Astrocyte of the cerebellum (primary cell): ENCODE results near the gene PDZRN3.

ENCODE experiments used
- DNase-seq: peaks from one replicate; pipeline ENCODE4 v3.0.0-alpha.2; 2011; ENCODE audit warnings: low read depth
- H3K4me3 ChIP-seq: 2 replicates; pipeline ENCODE4 v1.5.1; 2011; ENCODE audit warnings: mild to moderate bottlenecking, low read depth, low read length, moderate library complexity
- CTCF ChIP-seq: IDR thresholded peaks from 2 replicates; pipeline ENCODE4 v1.5.1; 2012; ENCODE audit warnings: low read length, low read depth, moderate library complexity, mild to moderate bottlenecking; ENCODE audit errors: missing control alignments
- in situ Hi-C: cut with HindIII; loops from 2 replicates; pipeline ENCODE4 v1.10.0; 2017; ENCODE audit warnings: low sequenced_read_pairs

The PDZRN3 gene

GRCh38 chr3:73451301-73451944 lies 173.3 kb downstream of the PDZRN3 start:
- no peak for TF ChIP-seq CTCF
- no peak overlapping the region for H3K4me3 ChIP-seq
- in situ Hi-C loops, result no loop called here
- DNase-seq, result no peak

- DNase-seq, result no peak
- in situ Hi-C loops, result no loop called here
- no peak for TF ChIP-seq CTCF
- H3K4me3 ChIP-seq, result no peak overlapping the region
Observed at GRCh38 chr3:73449774-73450173, 175.0 kb downstream of the PDZRN3 start.

- H3K4me3 ChIP-seq, result no peak overlapping the region
- TF ChIP-seq CTCF, result no peak
- in situ Hi-C loops, result no loop called here
- DNase-seq, result no peak
Observed at GRCh38 chr3:73448761-73449301, 175.9 kb downstream of the PDZRN3 start.

GRCh38 chr3:73448041-73448440 lies 176.7 kb downstream of the PDZRN3 start:
- in situ Hi-C loops, result no loop called here
- DNase-seq, result no peak
- no peak for TF ChIP-seq CTCF
- H3K4me3 ChIP-seq, result no peak overlapping the region

- in situ Hi-C loops, result no loop called here
- TF ChIP-seq CTCF, result no peak
Observed at GRCh38 chr3:73447111-73447510, 177.6 kb downstream of the PDZRN3 start.

GRCh38 chr3:73446467-73447110 lies 178.2 kb downstream of the PDZRN3 start:
- no peak overlapping the region for H3K4me3 ChIP-seq
- no peak for TF ChIP-seq CTCF
- in situ Hi-C loops, result no loop called here
- no peak for DNase-seq

More at GRCh38 chr3:73447111-73447510, 177.6 kb downstream of the PDZRN3 start:
- DNase-seq, result no peak
- no peak overlapping the region for H3K4me3 ChIP-seq
